B cell (primary cell): Measurements from ENCODE around the gene MYO5C.

ENCODE experiments used
- CTCF ChIP-seq: fragments of 200-600 bp; IDR thresholded peaks from one replicate; pipeline ENCODE4 v1.8.0; 2022; ENCODE audit warnings: antibody characterized with exemption, mild to moderate bottlenecking
- EZH2 ChIP-seq: IDR thresholded peaks from 2 replicates; pipeline ENCODE4 v1.6.1; 2012; ENCODE audit warnings: borderline replicate concordance, low read depth, mild to moderate bottlenecking, moderate library complexity, low read length; ENCODE audit not compliant: insufficient read depth, poor library complexity, severe bottlenecking

GRCh38 chr15:52287114-52287513, 8.5 kb downstream of the MYO5C start:
- no peak for TF ChIP-seq CTCF
- no peak for TF ChIP-seq EZH2
